ENCODE data around the gene HEPACAM2. TPM values are rescaled to one million over a fixed set of nuclear protein-coding genes. Genes with fewer than 3 reads are reported as not detected.

HEPACAM2 gene
- polyA plus RNA-seq, 1 of the 3 experiments (the other 2 are of a cell fraction) = not detected

DNA sequence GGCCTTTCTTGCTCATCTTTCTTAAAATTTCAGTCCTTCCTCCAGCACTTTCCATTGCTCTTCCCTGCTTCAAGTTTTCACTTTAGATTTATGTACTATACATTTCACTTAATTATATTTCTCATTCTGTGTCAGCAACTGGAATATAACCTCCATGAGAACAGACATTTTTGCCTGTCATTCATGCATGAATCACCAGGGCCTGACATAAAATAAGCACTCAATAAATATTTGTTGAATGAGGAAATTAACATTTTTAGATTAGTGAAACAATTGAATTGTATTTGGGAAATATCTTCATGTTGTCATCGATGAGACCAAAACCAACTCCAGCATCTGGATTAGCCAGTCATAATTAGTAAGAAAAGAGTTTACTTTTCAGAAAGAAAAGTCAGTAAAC lies 84.1 kb downstream of the HEPACAM2 start:
- H3K4me1 ChIP-seq (ENCODE audit: control insufficient read depth in 1 of 2, insufficient read depth in 2 of 2, low read depth in 1 of 2, low read length in 1 of 2) = peaks cover 0 to 2% of the 10 kb centered on the region in 2 experiments; a peak in 1 of 4 replicates
- no peaks in the 10 kb centered on the region for H3K9me3 ChIP-seq
- H3K9me2 ChIP-seq = no peaks in the 10 kb centered on the region
- H3K27me3 ChIP-seq (ENCODE audit: insufficient read depth) = no peaks in the 10 kb centered on the region
- ChIA-PET POLR2A (no interaction called here), CTCF (interaction anchor here (1.8 kb wide), 1 partner anchor 12 kb away, joined by 3 read pairs; no protein-coding TSS in a partner anchor)
- no peak overlapping the region for H3K27ac ChIP-seq (ENCODE audit: low read depth in 2 of 2, low read length in 1 of 2)
- no peak for DNase-seq
- H3F3A ChIP-seq (replicated peaks; ENCODE audit: insufficient read depth) = peaks cover 4% of the 10 kb centered on the region
- H3K79me2 ChIP-seq (ENCODE audit: insufficient read depth) = no peaks in the 10 kb centered on the region
- 43% methylated on average over 1 of the region's 1 CpG for WGBS (ENCODE audit: low lambda C conversion rate)
- H3K9ac ChIP-seq = no peak overlapping the region
- TF ChIP-seq MXI1 (IDR thresholded peaks at IDR 0.05; ENCODE audit: low read depth, low read length) (no peak), REST (IDR thresholded peaks at IDR 0.05; ENCODE audit: low read depth, low read length) (no peak), CHD2 (IDR thresholded peaks at IDR 0.05; ENCODE audit: low read length, partially characterized antibody) (no peak), FOSL2 (IDR thresholded peaks at IDR 0.05; ENCODE audit: borderline replicate concordance, low read depth) (no peak), POLR2AphosphoS5 (IDR thresholded peaks at IDR 0.05; ENCODE audit: low read depth, low read length) (no peak), RFX5 (IDR thresholded peaks at IDR 0.05; ENCODE audit: low read length) (no peak), NRF1 (IDR thresholded peaks at IDR 0.05; ENCODE audit: low read depth, low read length) (no peak), JUND (IDR thresholded peaks at IDR 0.05) (no peak), YY1 (IDR thresholded peaks at IDR 0.05; ENCODE audit: low read depth) (no peak), RXRA (IDR thresholded peaks at IDR 0.05; ENCODE audit: borderline replicate concordance, low read depth) (no peak), FOXM1 (IDR thresholded peaks at IDR 0.05; ENCODE audit: low read depth) (no peak), IRF3 (IDR thresholded peaks at IDR 0.05; ENCODE audit: low read depth, low read length) (no peak), EP300 (IDR thresholded peaks at IDR 0.05; ENCODE audit: borderline replicate concordance in 1 of 2, low read depth in 1 of 2, low read length in 1 of 2) (no peak), RCOR1 (IDR thresholded peaks at IDR 0.05; ENCODE audit: low read length) (no peak), USF2 (IDR thresholded peaks at IDR 0.05; ENCODE audit: borderline replicate concordance, low read depth, low read length) (no peak)
- TF ChIP-seq, protein P1, sequence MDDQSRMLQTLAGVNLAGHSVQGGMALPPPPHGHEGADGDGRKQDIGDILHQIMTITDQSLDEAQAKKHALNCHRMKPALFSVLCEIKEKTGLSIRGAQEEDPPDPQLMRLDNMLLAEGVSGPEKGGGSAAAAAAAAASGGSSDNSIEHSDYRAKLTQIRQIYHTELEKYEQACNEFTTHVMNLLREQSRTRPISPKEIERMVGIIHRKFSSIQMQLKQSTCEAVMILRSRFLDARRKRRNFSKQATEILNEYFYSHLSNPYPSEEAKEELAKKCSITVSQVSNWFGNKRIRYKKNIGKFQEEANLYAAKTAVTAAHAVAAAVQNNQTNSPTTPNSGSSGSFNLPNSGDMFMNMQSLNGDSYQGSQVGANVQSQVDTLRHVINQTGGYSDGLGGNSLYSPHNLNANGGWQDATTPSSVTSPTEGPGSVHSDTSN (IDR thresholded peaks at IDR 0.05) = no peak
- TF ChIP-seq, protein P2, sequence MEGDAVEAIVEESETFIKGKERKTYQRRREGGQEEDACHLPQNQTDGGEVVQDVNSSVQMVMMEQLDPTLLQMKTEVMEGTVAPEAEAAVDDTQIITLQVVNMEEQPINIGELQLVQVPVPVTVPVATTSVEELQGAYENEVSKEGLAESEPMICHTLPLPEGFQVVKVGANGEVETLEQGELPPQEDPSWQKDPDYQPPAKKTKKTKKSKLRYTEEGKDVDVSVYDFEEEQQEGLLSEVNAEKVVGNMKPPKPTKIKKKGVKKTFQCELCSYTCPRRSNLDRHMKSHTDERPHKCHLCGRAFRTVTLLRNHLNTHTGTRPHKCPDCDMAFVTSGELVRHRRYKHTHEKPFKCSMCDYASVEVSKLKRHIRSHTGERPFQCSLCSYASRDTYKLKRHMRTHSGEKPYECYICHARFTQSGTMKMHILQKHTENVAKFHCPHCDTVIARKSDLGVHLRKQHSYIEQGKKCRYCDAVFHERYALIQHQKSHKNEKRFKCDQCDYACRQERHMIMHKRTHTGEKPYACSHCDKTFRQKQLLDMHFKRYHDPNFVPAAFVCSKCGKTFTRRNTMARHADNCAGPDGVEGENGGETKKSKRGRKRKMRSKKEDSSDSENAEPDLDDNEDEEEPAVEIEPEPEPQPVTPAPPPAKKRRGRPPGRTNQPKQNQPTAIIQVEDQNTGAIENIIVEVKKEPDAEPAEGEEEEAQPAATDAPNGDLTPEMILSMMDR (IDR thresholded peaks at IDR 0.05) = no peak
- H3K36me3 ChIP-seq (replicated peaks in 1 of 2; ENCODE audit: control insufficient read depth in 1 of 2, insufficient read depth in 2 of 2, low read length in 1 of 2) = peaks cover 4 to 12% of the 10 kb centered on the region in 2 experiments
- H3K4me2 ChIP-seq = no peak overlapping the region
- H2AFZ ChIP-seq (ENCODE audit: low read depth) = no peak overlapping the region
- no peaks in the 10 kb centered on the region for H4K20me1 ChIP-seq (ENCODE audit: insufficient read depth)
- H3K4me3 ChIP-seq (ENCODE audit: low read depth in 2 of 2, low read length in 1 of 2) = no peak overlapping the region

Measured in SK-N-SH (cell line).